ENCODE results near the gene TIMM10B. TPM values are rescaled to one million over a fixed set of nuclear protein-coding genes. Genes with fewer than 3 reads are reported as not detected.

Gene TIMM10B
- total and polyA plus RNA-seq, 9 of the 15 experiments (the other 6 are each of a cell fraction or from before 2014, with no cell fraction given): 43.2 to 163 (median 57.0) TPM

DNA sequence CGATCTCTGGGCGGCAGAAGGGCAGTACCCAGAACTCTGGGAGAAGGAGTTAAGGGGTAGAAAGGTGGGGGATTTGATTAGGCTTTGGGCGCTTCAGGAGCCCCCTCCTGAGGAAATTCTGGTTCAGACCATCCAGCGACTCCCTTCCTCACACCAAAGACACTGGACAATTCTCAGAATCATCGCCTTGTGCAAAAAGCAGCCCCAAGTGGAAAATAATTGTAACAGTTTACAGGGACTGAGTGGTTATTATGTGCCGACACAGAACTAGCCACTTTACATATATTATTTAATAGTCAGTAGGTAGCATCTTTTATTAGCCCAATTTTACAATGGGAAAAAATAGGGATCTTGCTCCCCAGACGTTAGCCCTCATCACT lies 6.9 kb upstream of the TIMM10B start (continued):
- TF ChIP-seq, protein P1, sequence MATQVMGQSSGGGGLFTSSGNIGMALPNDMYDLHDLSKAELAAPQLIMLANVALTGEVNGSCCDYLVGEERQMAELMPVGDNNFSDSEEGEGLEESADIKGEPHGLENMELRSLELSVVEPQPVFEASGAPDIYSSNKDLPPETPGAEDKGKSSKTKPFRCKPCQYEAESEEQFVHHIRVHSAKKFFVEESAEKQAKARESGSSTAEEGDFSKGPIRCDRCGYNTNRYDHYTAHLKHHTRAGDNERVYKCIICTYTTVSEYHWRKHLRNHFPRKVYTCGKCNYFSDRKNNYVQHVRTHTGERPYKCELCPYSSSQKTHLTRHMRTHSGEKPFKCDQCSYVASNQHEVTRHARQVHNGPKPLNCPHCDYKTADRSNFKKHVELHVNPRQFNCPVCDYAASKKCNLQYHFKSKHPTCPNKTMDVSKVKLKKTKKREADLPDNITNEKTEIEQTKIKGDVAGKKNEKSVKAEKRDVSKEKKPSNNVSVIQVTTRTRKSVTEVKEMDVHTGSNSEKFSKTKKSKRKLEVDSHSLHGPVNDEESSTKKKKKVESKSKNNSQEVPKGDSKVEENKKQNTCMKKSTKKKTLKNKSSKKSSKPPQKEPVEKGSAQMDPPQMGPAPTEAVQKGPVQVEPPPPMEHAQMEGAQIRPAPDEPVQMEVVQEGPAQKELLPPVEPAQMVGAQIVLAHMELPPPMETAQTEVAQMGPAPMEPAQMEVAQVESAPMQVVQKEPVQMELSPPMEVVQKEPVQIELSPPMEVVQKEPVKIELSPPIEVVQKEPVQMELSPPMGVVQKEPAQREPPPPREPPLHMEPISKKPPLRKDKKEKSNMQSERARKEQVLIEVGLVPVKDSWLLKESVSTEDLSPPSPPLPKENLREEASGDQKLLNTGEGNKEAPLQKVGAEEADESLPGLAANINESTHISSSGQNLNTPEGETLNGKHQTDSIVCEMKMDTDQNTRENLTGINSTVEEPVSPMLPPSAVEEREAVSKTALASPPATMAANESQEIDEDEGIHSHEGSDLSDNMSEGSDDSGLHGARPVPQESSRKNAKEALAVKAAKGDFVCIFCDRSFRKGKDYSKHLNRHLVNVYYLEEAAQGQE (IDR thresholded peaks at IDR 0.05; ENCODE audit: borderline replicate concordance): no peak
- TF ChIP-seq, protein P1 (CRISPR knock-in tag; IDR thresholded peaks at IDR 0.05; ENCODE audit: low read depth): 0 out of 2 replicates have a peak, but pooled peaks have one; percentile 24
- TF ChIP-seq ZNF140 (CRISPR knock-in tag; IDR thresholded peaks at IDR 0.05) (no peak), ZNF347 (CRISPR knock-in tag; IDR thresholded peaks at IDR 0.05; ENCODE audit: low read depth) (no peak), ZNF408 (CRISPR knock-in tag; IDR thresholded peaks at IDR 0.05; ENCODE audit: low read depth) (no peak), FOXA3 (CRISPR knock-in tag; conservative IDR thresholded peaks at IDR 0.05 in 1 of 2, IDR thresholded peaks at IDR 0.05 in 1 of 2) (no peak), ZNF764 (CRISPR knock-in tag; IDR thresholded peaks at IDR 0.05; ENCODE audit: low read depth) (no peak), PTTG1 (tag; IDR thresholded peaks at IDR 0.05; ENCODE audit: low read depth) (no peak), ASH1L (IDR thresholded peaks at IDR 0.05; ENCODE audit: borderline replicate concordance, low read depth, partially characterized antibody) (no peak), EP400 (IDR thresholded peaks at IDR 0.05) (no peak), C11orf30 (IDR thresholded peaks at IDR 0.05; ENCODE audit: low read depth) (no peak), ARID2 (IDR thresholded peaks at IDR 0.05) (no peak), MECOM (CRISPR knock-in tag; IDR thresholded peaks at IDR 0.05) (0 out of 2 replicates have a peak, but pooled peaks have one; percentile 21)
- TF ChIP-seq, protein P2, sequence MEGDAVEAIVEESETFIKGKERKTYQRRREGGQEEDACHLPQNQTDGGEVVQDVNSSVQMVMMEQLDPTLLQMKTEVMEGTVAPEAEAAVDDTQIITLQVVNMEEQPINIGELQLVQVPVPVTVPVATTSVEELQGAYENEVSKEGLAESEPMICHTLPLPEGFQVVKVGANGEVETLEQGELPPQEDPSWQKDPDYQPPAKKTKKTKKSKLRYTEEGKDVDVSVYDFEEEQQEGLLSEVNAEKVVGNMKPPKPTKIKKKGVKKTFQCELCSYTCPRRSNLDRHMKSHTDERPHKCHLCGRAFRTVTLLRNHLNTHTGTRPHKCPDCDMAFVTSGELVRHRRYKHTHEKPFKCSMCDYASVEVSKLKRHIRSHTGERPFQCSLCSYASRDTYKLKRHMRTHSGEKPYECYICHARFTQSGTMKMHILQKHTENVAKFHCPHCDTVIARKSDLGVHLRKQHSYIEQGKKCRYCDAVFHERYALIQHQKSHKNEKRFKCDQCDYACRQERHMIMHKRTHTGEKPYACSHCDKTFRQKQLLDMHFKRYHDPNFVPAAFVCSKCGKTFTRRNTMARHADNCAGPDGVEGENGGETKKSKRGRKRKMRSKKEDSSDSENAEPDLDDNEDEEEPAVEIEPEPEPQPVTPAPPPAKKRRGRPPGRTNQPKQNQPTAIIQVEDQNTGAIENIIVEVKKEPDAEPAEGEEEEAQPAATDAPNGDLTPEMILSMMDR (IDR thresholded peaks at IDR 0.05 in 2 of 3, conservative IDR thresholded peaks at IDR 0.05 in 1 of 3; ENCODE audit: insufficient read depth in 2 of 3, low read depth in 1 of 3, low read length in 3 of 3): no peak; a peak in 1 of 6 replicates
- TF ChIP-seq, protein P3, sequence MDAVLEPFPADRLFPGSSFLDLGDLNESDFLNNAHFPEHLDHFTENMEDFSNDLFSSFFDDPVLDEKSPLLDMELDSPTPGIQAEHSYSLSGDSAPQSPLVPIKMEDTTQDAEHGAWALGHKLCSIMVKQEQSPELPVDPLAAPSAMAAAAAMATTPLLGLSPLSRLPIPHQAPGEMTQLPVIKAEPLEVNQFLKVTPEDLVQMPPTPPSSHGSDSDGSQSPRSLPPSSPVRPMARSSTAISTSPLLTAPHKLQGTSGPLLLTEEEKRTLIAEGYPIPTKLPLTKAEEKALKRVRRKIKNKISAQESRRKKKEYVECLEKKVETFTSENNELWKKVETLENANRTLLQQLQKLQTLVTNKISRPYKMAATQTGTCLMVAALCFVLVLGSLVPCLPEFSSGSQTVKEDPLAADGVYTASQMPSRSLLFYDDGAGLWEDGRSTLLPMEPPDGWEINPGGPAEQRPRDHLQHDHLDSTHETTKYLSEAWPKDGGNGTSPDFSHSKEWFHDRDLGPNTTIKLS (IDR thresholded peaks at IDR 0.05; ENCODE audit: borderline replicate concordance, low read depth): 0 out of 2 replicates have a peak, but pooled peaks have one; percentile 14
- TF ChIP-seq, protein P4, sequence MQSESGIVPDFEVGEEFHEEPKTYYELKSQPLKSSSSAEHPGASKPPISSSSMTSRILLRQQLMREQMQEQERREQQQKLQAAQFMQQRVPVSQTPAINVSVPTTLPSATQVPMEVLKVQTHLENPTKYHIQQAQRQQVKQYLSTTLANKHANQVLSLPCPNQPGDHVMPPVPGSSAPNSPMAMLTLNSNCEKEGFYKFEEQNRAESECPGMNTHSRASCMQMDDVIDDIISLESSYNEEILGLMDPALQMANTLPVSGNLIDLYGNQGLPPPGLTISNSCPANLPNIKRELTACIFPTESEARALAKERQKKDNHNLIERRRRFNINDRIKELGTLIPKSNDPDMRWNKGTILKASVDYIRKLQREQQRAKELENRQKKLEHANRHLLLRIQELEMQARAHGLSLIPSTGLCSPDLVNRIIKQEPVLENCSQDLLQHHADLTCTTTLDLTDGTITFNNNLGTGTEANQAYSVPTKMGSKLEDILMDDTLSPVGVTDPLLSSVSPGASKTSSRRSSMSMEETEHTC (IDR thresholded peaks at IDR 0.05): no peak
